ENCODE measurements around the gene SENP2.
"Not testable (repeated sequence)": the region's sequence is repeated elsewhere in the genome, so short reads cannot be mapped to it uniquely, and the experiment has no call there.

Gene SENP2

GRCh38 chr3:185585859-185586685, at the start of gene SENP2:
Gene SENP2, plus strand, starts transcription at chr3:185586295. Its CDS starts 119 bp downstream, at chr3:185586414.
- in situ Hi-C loops (cut with HindIII; ENCODE audit: low pct_unique_long_range_greater_than_20kb, low sequenced_read_pairs): no loop called here

DNA sequence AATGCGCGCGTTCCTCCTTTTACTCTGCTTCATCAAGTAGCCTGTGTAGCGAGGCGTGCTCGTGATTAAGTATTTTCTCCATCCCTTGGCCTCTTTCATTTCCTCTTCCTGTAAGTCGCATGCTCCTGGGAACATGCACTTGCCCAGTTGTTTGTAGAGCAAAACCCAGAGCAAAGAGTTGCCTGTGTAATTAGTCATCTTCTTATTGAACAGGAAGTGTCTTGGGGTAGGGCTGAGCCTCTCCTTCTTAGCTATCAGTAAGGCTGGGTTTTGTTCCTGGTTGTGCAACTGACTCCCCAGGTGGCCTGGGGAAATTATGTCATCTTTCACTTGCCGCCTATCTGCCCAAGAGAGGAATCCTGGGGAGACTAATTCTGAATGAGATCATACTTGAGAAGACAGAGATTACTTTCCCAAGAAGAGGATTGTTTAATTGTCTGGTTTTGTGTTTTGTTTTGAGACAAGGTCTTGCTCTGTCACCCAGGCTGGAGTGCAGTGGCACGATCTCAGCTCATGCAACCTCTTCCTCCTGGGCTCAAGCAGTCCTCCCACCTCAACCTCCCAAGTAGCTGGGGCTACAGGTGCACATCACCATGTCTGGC, 48.6 kb upstream of the SENP2 start:
- in situ Hi-C loops (cut with HindIII; ENCODE audit: low pct_unique_long_range_greater_than_20kb, low sequenced_read_pairs): no loop called here
- no peak for TF ChIP-seq JUND (IDR thresholded peaks at IDR 0.05; ENCODE audit: low read depth)
- peak in 1 of 2 experiments; percentile 77 for DNase-seq (ENCODE audit: low read depth in 1 of 2, low spot score in 1 of 2)

More at GRCh38 chr3:185585859-185586685, at the start of gene SENP2:
- no peak for TF ChIP-seq JUND (IDR thresholded peaks at IDR 0.05; ENCODE audit: low read depth)
- DNase-seq (ENCODE audit: low read depth in 1 of 2, low spot score in 1 of 2): peak; percentile 99 to 100

GRCh38 chr3:185539934-185540333, 46.2 kb upstream of the SENP2 start:
- DNase-seq (ENCODE audit: low read depth in 1 of 2, low spot score in 1 of 2): no peak
- in situ Hi-C loops (cut with HindIII; ENCODE audit: low pct_unique_long_range_greater_than_20kb, low sequenced_read_pairs): no loop called here
- TF ChIP-seq JUND (IDR thresholded peaks at IDR 0.05; ENCODE audit: low read depth): no peak

GRCh38 chr3:185540695-185541094, 45.4 kb upstream of the SENP2 start:
- in situ Hi-C loops (cut with HindIII; ENCODE audit: low pct_unique_long_range_greater_than_20kb, low sequenced_read_pairs): no loop called here
- DNase-seq (ENCODE audit: low read depth in 1 of 2, low spot score in 1 of 2): no peak
- no peak for TF ChIP-seq JUND (IDR thresholded peaks at IDR 0.05; ENCODE audit: low read depth)

GRCh38 chr3:185549122-185549521, 37.0 kb upstream of the SENP2 start:
- 0 out of 2 replicates have a peak, but pooled peaks have one; percentile 49 for TF ChIP-seq JUND (IDR thresholded peaks at IDR 0.05; ENCODE audit: low read depth)
- DNase-seq (ENCODE audit: low read depth in 1 of 2, low spot score in 1 of 2): peak in 1 of 2 experiments; percentile 75
- in situ Hi-C loops (cut with HindIII; ENCODE audit: low pct_unique_long_range_greater_than_20kb, low sequenced_read_pairs): no loop called here

DNA sequence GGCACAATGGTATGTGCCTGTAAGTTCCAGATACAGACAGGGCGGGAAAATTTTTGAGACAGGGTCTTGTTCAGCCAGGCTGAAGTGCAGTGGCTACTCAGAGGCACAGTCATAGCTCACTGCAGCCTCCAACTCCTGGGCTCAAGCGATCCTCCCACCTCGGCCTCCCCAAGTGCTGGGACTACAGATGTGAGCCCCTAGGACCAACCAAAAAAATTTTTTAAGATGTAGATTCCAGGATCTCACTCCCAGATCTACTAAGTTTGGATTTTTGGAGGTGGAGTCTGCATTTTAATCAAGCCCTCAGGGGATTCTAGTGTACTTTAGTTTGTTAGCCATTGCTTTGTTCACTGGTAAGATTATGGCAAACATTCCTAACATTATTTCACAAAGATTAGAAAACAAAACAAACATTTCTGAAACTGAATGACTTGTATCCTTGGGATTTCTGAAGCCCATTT, 36.4 kb upstream of the SENP2 start:
- DNase-seq (ENCODE audit: low read depth in 1 of 2, low spot score in 1 of 2): peak in 1 of 2 experiments; percentile 84
- in situ Hi-C loops (cut with HindIII; ENCODE audit: low pct_unique_long_range_greater_than_20kb, low sequenced_read_pairs): no loop called here
- TF ChIP-seq JUND (IDR thresholded peaks at IDR 0.05; ENCODE audit: low read depth): peak; percentile 36; the same call in 1 of the 2 replicates

DNA sequence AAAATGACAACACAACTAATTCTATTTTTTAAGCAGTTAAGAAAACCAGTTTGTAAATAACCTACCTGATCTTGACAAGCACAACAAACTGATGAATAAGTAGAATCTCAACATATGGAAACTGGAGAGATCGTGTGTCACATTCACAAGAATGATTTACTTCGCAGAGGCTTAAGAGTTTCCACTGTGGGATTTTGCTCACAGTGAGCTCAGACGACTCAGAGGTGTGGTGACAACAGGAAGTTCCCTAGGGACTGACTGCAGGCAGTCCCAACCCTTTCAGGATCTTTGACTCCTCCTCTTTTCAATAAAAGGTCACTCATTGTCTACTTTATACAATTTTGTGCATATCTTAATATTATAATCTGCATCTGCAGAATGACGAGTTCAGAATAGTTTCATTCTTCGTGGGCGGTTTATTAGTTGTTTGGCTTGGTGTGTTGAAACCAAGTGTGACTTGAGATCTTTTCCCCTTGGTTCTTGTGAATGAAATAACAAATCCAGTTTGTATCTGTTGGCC, 33.7 kb upstream of the SENP2 start, which contains the start of gene LIPH:
LIPH (minus strand) TSS at position 231 of the 520 bp plus-strand sequence; CDS start at position 114, 117 bp downstream.
- in situ Hi-C loops (cut with HindIII; ENCODE audit: low pct_unique_long_range_greater_than_20kb, low sequenced_read_pairs): no loop called here
- TF ChIP-seq JUND (IDR thresholded peaks at IDR 0.05; ENCODE audit: low read depth): no peak
- DNase-seq (ENCODE audit: low read depth in 1 of 2, low spot score in 1 of 2): peak; percentile 80 to 91

DNA sequence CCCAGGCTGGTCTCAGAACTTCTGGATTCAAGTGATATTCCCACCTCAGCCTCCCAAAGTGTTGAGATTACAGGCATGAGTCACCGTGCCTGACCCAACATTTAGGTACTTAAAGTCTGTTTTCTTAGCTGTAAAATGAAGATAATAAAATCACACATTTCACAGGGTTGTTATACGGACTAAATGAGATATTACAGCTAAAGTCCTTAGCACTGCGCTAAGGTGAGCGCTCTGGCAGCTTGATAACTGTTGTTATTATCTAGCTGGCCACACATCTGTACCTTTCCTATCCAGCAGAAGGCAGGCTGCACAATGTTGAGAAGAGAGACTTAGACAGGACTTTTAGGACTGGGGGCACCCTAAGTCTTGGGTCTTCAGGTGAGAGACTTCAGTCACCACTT, 31.0 kb upstream of the SENP2 start:
- in situ Hi-C loops (cut with HindIII; ENCODE audit: low pct_unique_long_range_greater_than_20kb, low sequenced_read_pairs): no loop called here
- no peak for TF ChIP-seq JUND (IDR thresholded peaks at IDR 0.05; ENCODE audit: low read depth)
- no peak for DNase-seq (ENCODE audit: low read depth in 1 of 2, low spot score in 1 of 2)

DNA sequence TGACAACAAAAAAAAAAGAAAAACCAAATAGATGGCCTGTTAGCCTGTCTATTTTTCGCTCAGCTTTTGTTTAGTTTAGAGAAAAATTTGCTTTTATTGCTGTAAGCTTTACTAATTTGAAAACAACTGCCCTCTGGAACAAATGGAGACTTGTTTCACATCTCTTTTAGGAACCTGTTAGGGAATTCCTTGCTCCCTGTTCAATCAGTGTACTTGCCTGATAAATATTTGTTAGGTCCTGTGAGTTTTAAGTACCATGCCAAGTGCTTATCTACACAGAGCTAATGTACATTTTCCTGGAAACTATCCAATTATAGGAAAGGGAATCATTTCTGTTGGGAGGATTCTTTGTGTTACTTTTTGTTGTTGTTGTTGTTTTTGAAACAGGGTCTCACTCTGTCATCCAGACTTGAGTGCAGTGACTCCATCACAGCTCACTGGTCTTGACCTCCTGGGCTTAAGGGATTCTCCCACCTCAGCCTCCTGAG, 30.2 kb upstream of the SENP2 start:
- TF ChIP-seq JUND (IDR thresholded peaks at IDR 0.05; ENCODE audit: low read depth): no peak
- no peak for DNase-seq (ENCODE audit: low read depth in 1 of 2, low spot score in 1 of 2)
- in situ Hi-C loops (cut with HindIII; ENCODE audit: low pct_unique_long_range_greater_than_20kb, low sequenced_read_pairs): no loop called here

- in situ Hi-C loops (cut with HindIII; ENCODE audit: low pct_unique_long_range_greater_than_20kb, low sequenced_read_pairs); DNase-seq (ENCODE audit: low read depth in 1 of 2, low spot score in 1 of 2): not testable (repeated sequence)
These were observed 29.5 kb upstream of the SENP2 start for GRCh38 chr3:185556640-185557039.

DNA sequence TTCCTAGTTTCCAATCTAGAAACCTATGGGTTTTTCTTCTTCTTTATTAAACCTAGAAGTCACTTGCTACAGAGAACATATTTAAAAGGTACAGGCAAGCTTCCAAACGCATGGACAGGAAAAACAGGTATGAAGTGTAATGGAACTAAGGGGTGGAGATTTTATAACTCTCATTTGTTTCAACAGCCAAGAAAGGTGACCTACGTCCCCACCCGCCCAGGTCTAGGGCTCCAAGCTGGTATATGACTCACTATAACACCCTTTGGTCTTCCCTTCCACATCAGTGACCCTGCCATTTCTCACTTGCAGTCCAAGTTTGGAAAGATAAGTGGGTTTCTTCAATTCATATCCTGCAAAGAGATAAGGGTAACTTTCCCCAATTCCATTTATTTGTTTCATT, 27.7 kb upstream of the SENP2 start:
- no peak; the same call in 1 of the 2 replicates for TF ChIP-seq JUND (IDR thresholded peaks at IDR 0.05; ENCODE audit: low read depth)
- in situ Hi-C loops (cut with HindIII; ENCODE audit: low pct_unique_long_range_greater_than_20kb, low sequenced_read_pairs): no loop called here
- DNase-seq (ENCODE audit: low read depth in 1 of 2, low spot score in 1 of 2): peak; percentile 79 to 93

GRCh38 chr3:185559706-185560090, 26.4 kb upstream of the SENP2 start:
- no peak for DNase-seq (ENCODE audit: low read depth in 1 of 2, low spot score in 1 of 2)
- in situ Hi-C loops (cut with HindIII; ENCODE audit: low pct_unique_long_range_greater_than_20kb, low sequenced_read_pairs): no loop called here
- TF ChIP-seq JUND (IDR thresholded peaks at IDR 0.05; ENCODE audit: low read depth): no peak

GRCh38 chr3:185560676-185561075, 25.4 kb upstream of the SENP2 start:
- in situ Hi-C loops (cut with HindIII; ENCODE audit: low pct_unique_long_range_greater_than_20kb, low sequenced_read_pairs): no loop called here
- TF ChIP-seq JUND (IDR thresholded peaks at IDR 0.05; ENCODE audit: low read depth): no peak
- no peak for DNase-seq (ENCODE audit: low read depth in 1 of 2, low spot score in 1 of 2)
